Measurements from ENCODE around the gene NRF1. TPM values are rescaled to one million over a fixed set of nuclear protein-coding genes. Genes with fewer than 3 reads are reported as not detected.
A peak's percentile ranks its signal among the peaks of the same experiment; 100 is the strongest.
"Not testable (repeated sequence)": the region's sequence is repeated elsewhere in the genome, so short reads cannot be mapped to it uniquely, and the experiment has no call there.

The NRF1 gene
- total and polyA plus RNA-seq, 8 donors = 11.4 to 26.8 (median 22.6) TPM

DNA sequence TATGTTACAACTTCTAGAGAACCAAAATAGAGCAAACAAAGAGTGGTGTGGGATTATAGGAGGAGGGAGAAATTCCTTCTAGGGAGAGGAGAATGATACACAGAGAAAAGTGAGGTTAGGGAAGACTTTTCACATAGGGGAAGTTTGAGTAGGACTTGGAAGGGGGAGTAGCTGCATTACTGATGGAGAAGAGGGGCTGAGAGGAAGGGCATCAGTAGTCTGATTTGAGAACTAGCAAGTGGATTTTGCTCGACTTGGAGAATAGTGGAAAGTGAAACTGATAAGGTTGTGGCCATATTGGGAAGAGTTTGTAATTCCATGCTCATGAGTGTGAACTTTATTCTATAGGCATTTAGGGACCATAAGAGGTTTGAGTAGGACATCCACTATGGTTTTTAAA, 6.1 kb downstream of the NRF1 start:
- Histone ChIP-seq H3K27ac (peak overlapping the region; percentile 40 to 72), H3K4me3 (no peak overlapping the region), H3K9me3 (no peaks in the 10 kb centered on the region), H3K36me3 (no peaks in the 10 kb centered on the region), H3K4me1 (peaks cover 25 to 69% of the 10 kb centered on the region in 2 donors), H3K27me3 (no peaks in the 10 kb centered on the region)
- no peak for DNase-seq
- no peak for ATAC-seq
- intact Hi-C loops (cut with DNase I) = no loop called here
- TF ChIP-seq, protein P1, sequence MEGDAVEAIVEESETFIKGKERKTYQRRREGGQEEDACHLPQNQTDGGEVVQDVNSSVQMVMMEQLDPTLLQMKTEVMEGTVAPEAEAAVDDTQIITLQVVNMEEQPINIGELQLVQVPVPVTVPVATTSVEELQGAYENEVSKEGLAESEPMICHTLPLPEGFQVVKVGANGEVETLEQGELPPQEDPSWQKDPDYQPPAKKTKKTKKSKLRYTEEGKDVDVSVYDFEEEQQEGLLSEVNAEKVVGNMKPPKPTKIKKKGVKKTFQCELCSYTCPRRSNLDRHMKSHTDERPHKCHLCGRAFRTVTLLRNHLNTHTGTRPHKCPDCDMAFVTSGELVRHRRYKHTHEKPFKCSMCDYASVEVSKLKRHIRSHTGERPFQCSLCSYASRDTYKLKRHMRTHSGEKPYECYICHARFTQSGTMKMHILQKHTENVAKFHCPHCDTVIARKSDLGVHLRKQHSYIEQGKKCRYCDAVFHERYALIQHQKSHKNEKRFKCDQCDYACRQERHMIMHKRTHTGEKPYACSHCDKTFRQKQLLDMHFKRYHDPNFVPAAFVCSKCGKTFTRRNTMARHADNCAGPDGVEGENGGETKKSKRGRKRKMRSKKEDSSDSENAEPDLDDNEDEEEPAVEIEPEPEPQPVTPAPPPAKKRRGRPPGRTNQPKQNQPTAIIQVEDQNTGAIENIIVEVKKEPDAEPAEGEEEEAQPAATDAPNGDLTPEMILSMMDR (IDR thresholded peaks at IDR 0.05) = no peak

GRCh38 chr7:129626896-129627295, 15.4 kb downstream of the NRF1 start:
- Histone ChIP-seq H3K27me3 (no peaks in the 10 kb centered on the region), H3K27ac (no peak overlapping the region), H3K36me3 (no peaks in the 10 kb centered on the region), H3K9me3 (no peaks in the 10 kb centered on the region), H3K4me1 (peaks cover 0 to 20% of the 10 kb centered on the region in 2 donors), H3K4me3 (no peak overlapping the region)
- ATAC-seq (no peak), DNase-seq (no peak)
- TF ChIP-seq, protein P1 (IDR thresholded peaks at IDR 0.05) = no peak
- intact Hi-C loops (cut with DNase I) = no loop called here

GRCh38 chr7:129630341-129630740, 18.8 kb downstream of the NRF1 start:
- no peaks in the 10 kb centered on the region for H3K36me3 ChIP-seq
- no peaks in the 10 kb centered on the region for H3K9me3 ChIP-seq
- H3K4me1 ChIP-seq = peaks cover 0 to 18% of the 10 kb centered on the region in 2 donors
- intact Hi-C loops (cut with DNase I) = no loop called here
- H3K4me3 ChIP-seq = no peak overlapping the region
- DNase-seq (no peak), ATAC-seq (no peak)
- no peaks in the 10 kb centered on the region for H3K27me3 ChIP-seq
- TF ChIP-seq, protein P1 (IDR thresholded peaks at IDR 0.05) = no peak
- no peak overlapping the region for H3K27ac ChIP-seq

DNA sequence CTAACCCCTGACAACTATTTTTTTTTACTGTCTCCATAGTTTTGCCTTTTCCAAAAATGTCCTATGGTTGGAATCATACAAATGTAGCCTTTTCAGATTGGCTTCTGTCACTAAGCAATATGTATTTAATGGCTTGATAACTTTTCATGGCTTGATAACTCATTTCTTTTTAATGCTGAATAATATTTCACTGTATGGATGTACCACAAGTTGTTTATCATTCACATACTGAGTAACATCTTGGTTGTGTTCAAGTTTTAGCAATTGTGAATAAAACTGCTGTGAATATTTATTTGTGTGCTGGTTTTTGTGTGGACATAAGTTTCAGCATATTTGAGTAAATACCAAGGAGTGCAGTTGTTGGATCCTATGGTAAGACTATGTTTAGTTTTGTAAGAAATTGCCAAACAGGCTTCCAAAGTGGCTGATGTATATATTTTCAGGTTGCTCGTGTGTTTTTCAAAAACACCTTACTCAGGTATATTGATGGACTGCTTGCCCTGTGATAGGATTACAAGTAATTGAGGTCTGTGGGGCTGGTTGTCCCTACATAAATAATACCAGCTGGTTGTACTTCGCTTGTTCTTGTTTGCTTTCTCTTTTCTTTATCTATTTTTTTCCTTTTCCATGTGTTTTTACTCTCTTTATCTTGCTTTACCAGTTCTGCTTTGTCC, 23.0 kb downstream of the NRF1 start:
- Histone ChIP-seq H3K9me3 (no peaks in the 10 kb centered on the region), H3K27me3 (no peaks in the 10 kb centered on the region), H3K4me1 (peaks cover 0 to 7% of the 10 kb centered on the region in 2 donors), H3K27ac (no peak overlapping the region), H3K4me3 (no peak overlapping the region), H3K36me3 (no peaks in the 10 kb centered on the region)
- intact Hi-C loops (cut with DNase I) = no loop called here
- DNase-seq = no peak
- ATAC-seq = no peak
- TF ChIP-seq, protein P1 (IDR thresholded peaks at IDR 0.05) = no peak

GRCh38 chr7:129635300-129636029, 23.9 kb downstream of the NRF1 start:
- Histone ChIP-seq H3K4me1 (no peaks in the 10 kb centered on the region), H3K36me3 (no peaks in the 10 kb centered on the region), H3K27me3 (no peaks in the 10 kb centered on the region), H3K9me3 (no peaks in the 10 kb centered on the region), H3K4me3 (no peak overlapping the region), H3K27ac (no peak overlapping the region)
- TF ChIP-seq, protein P1 (IDR thresholded peaks at IDR 0.05) = peak; percentile 65 to 72
- peak in 3 of 4 donors; percentile 23 to 59 (median 50) for DNase-seq
- peak; percentile 96 for ATAC-seq
- intact Hi-C loops (cut with DNase I) = no loop called here

- H3K36me3 ChIP-seq; DNase-seq; H3K9me3 ChIP-seq; H3K4me3 ChIP-seq; H3K27me3 ChIP-seq; intact Hi-C loops (cut with DNase I); H3K27ac ChIP-seq; H3K4me1 ChIP-seq; ATAC-seq: not testable (repeated sequence)
Measured at GRCh38 chr7:129636030-129636550, 24.6 kb downstream of the NRF1 start.
